Fibroblast of gingiva (primary cell): Measurements from ENCODE around the gene CFAP61.

ENCODE experiments used
- DNase-seq: peaks from one replicate; pipeline ENCODE4 v3.0.0-alpha.2; 2011; ENCODE audit warnings: low read depth

CFAP61 gene

GRCh38 chr20:20173254-20173653 is 120.9 kb downstream of the CFAP61 start:
- DNase-seq: no peak

GRCh38 chr20:20174089-20174835 is 121.9 kb downstream of the CFAP61 start:
- no peak for DNase-seq

GRCh38 chr20:20181322-20181721 is 129.0 kb downstream of the CFAP61 start:
- DNase-seq: no peak

GRCh38 chr20:20184149-20184548 is 131.8 kb downstream of the CFAP61 start:
- DNase-seq: no peak

GRCh38 chr20:20184706-20185105 is 132.4 kb downstream of the CFAP61 start:
- no peak for DNase-seq

GRCh38 chr20:20188647-20189046 is 136.3 kb downstream of the CFAP61 start:
- DNase-seq: no peak

- no peak for DNase-seq
Observed at GRCh38 chr20:20192366-20192765, 140.0 kb downstream of the CFAP61 start.

GRCh38 chr20:20195021-20195705 is 142.8 kb downstream of the CFAP61 start:
- no peak for DNase-seq

GRCh38 chr20:20196610-20197009 is 144.3 kb downstream of the CFAP61 start:
- DNase-seq: no peak

GRCh38 chr20:20198011-20198410 is 145.7 kb downstream of the CFAP61 start:
- DNase-seq: no peak

GRCh38 chr20:20199361-20200160 is 147.2 kb downstream of the CFAP61 start:
- no peak for DNase-seq

- DNase-seq: no peak
Observed at GRCh38 chr20:20201124-20201523, 148.8 kb downstream of the CFAP61 start.

- no peak for DNase-seq
Observed at GRCh38 chr20:20201639-20202038, 149.3 kb downstream of the CFAP61 start.

GRCh38 chr20:20202768-20203167 is 150.4 kb downstream of the CFAP61 start:
- DNase-seq: no peak

GRCh38 chr20:20203784-20204183 is 151.5 kb downstream of the CFAP61 start:
- DNase-seq: no peak

- DNase-seq: no peak
Observed at GRCh38 chr20:20204256-20204655, 151.9 kb downstream of the CFAP61 start.

GRCh38 chr20:20205141-20205861 is 153.0 kb downstream of the CFAP61 start:
- no peak for DNase-seq

- DNase-seq: no peak
Observed at GRCh38 chr20:20205862-20206236, 153.5 kb downstream of the CFAP61 start.

GRCh38 chr20:20206788-20207187 is 154.5 kb downstream of the CFAP61 start:
- DNase-seq: no peak

GRCh38 chr20:20207291-20207690 is 155.0 kb downstream of the CFAP61 start:
- DNase-seq: no peak

GRCh38 chr20:20207872-20208271 is 155.5 kb downstream of the CFAP61 start:
- DNase-seq: no peak

- no peak for DNase-seq
Observed at GRCh38 chr20:20209684-20210083, 157.4 kb downstream of the CFAP61 start.
